Measurements from ENCODE around the gene LYZL6.

LYZL6 gene, protein sequence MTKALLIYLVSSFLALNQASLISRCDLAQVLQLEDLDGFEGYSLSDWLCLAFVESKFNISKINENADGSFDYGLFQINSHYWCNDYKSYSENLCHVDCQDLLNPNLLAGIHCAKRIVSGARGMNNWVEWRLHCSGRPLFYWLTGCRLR

DNA sequence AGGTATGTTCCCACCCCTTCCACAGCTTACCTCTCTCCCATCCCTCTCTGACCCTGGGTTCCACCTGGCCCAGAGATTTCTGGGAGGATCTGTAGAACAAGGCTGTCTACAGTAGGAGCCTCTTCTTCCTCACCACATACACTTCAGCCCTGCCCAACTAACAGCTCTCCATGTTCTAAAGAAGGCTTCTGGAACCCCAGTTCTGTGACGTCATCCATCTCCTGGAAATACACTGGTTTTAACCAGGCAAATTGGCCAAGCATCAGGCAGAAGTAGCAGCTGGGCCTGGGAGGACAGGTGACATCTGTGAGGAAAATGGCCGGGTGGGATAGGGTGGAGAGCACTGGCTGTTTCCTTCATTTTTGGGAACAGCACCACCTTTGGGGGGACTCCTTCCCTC is at the start of gene LYZL6:
Gene LYZL6, minus strand, starts transcription at position 177 of the 400 bp plus-strand sequence. CDS start 4,357 bp downstream, outside the sequence.
- no peak for DNase-seq

GRCh38 chr17:35991075-35991474 is 47.6 kb upstream of the LYZL6 start:
- no peak for DNase-seq

DNA sequence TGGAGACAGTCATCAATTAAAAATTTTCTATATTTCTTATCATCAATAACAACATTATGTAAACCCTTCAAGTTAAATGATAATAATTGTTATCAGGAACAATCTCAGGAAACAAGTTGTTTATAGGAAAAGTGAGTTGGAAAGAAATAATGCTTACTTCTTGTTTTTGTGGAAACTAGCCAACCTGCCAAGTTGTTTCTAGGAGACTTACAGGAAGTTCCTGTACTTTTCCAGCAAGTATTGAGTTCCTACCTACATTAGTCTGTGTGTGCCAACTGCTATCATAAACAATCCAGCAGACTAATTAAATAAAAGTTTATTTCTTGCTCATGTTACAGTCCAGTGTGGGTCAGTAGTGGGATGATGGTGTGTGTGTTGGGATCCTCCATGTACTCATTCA is 44.7 kb upstream of the LYZL6 start:
- no peak for DNase-seq

GRCh38 chr17:35986643-35987042 is 43.1 kb upstream of the LYZL6 start, which contains the start of gene CCL14:
Gene CCL14 (minus strand): TSS chr17:35986729. CDS start chr17:35986649, 80 bp downstream.
- DNase-seq, result no peak

DNA sequence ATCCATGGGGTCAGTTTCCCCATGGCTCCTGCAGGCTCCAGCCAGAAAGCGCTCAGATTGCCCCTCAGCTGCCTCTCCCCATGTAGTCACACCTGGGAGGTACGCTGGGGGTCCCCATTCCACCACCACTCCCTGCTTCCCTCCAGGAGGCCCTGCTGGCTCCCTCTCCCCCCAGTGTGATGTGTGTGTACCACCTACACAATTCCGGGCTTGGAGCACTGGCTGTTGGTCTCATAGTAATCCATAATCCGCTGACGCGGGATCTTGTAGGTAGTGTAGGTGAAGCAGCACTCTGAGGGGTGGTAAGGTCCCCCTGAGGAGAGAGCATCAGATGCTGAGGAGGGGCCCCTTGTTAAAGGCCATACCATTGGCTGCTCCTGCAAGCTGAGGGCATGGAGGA is 40.6 kb upstream of the LYZL6 start:
- DNase-seq, result no peak

- no peak for DNase-seq
These were observed 39.1 kb upstream of the LYZL6 start for GRCh38 chr17:35982409-35983191.

DNA sequence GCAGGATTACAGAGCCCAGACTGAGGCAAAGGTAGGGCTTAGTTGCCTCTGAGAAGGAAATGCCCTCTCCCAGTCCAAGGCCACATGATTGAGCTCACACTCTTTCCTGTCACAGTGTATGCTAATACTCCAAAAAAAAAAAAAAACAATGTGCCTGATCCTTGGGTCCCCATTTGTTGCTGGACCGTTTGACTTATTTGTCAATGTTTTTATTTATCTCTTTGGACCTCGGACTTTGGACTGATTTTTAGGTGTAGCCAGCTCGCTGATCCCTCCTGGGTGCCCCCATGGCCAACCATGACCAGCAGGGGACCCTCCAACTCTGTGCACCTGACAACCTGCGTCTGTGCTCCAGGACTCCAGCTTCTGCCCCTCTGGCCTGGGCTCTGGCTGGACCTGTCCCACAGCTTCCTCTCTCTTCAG is 38.4 kb upstream of the LYZL6 start:
- DNase-seq, result peak in 1 of 2 experiments; percentile 27

DNA sequence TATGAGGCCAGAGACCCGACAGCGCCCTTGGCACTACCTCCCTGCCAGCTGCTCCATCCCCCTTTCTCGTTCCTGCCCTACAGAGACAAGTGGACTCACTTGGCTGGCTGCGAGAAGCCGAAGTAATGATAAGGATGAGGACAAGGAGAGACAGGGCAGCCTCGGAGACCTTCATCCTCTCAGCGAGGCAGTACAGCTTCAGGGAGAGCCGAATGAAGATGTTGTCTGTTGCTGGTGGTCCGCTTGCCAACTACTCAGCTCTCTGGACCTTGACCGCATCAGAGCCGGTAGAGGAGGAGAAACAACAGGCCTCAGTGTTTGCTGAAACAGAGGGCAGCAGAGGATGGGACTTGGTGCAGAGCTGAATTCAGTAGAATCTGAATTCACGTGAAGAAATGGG is 37.7 kb upstream of the LYZL6 start, which contains the start of gene CCL16:
Gene CCL16, minus strand, starts transcription at position 252 of the 400 bp plus-strand sequence. Its CDS starts 77 bp downstream, at position 175.
- no peak for DNase-seq

DNA sequence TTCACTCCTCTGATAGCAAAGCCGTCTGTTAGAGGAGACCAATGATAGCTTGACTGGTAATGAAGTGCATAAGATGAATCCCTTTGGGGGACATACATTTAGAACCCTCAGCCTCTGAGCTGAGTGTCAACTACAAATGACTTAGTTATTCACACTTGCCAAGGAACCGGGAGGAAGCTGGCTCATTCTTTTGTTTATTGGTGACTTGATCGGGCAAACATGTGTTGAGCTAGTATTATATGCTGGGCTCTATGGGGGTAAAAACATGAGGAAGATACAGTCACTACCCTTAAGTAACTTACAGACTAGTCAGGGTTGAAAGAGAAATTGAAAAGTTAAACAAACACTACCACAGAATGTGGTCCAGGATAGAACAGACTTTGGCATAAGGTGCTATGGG is 34.8 kb upstream of the LYZL6 start:
- no peak for DNase-seq

DNA sequence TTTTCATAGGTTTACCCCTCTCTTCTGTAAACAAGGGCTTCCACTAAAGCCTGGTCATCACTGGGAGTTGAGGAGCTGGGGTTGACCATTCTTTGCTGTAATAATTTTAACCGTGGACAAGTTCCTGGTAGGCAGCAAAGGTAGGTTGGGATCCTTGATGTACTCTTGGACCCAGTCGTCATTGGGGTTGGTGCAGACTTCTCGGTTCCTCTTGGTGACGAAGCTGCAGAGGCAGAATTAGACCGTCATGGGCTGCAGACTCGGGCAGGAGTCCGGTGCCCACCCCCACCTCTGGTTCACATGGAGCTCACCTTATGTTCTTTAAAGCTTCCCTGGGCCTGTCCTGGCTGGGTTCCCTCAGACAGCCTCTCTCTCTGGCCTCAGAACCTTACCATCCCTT is 34.0 kb upstream of the LYZL6 start:
- no peak for DNase-seq

DNA sequence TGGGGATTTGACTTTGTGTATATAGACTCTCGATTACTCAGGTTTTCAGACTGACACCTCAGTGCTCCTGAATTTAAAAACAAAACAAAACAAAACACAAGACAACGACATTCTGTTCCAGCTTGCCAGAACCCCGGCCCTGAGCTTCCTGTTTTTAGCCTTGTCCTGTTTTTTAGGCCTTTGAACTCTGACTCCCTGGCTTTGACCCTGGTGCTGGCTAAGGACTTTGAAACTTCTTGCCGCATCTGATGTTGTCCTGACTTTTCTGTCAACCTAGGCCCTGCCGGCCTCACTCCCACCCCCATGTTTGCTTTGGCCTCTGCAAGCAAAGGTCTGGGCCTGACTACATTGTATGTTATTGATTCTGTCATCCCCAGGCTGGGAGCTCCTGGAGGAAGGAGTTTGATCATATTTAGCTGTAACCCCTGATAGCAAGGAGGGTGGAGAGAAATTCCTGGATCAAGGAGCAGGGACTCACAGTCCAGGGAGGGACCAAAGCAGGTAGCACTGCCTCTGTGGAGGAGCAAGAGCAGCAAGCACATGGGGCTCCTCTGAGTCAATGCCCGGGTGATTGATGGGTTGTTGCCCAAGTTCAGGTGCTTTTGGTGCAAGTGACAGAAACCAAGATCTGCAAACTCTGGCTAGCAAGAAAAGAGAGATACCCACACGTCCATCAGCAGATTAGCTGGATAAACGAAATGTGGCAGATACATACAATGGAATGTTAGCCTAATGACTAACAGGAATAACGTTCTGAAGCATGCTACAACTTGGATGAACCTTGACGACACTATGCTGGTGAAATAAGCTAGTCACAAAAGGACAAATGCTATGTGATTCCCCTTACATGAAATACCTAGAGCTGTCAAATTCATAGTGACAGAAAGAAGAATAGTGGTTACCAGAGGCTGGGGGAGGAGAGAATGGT is 30.1 kb upstream of the LYZL6 start:
- no peak for DNase-seq

DNA sequence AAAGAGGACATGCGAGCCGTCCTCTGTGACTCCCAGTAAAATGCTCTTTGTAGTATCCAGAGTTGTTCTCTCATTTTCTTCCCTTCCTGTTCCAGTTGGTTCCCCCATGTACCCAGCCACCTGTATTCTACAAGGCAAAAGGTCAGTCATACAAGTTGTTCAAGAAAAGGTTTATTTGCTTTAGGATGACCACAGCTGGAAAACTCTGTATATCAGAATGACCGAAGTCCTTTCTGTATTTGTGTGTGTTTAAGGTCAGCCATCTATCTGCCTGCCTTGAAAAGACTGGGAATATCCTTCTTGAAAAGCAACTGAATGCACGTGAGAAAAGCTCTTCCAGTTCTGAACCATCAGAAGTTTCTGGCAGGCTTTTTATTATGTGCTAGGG is 29.4 kb upstream of the LYZL6 start:
- DNase-seq, result no peak

- DNase-seq, result no peak
These were observed 29.0 kb upstream of the LYZL6 start for GRCh38 chr17:35972535-35972934.

DNA sequence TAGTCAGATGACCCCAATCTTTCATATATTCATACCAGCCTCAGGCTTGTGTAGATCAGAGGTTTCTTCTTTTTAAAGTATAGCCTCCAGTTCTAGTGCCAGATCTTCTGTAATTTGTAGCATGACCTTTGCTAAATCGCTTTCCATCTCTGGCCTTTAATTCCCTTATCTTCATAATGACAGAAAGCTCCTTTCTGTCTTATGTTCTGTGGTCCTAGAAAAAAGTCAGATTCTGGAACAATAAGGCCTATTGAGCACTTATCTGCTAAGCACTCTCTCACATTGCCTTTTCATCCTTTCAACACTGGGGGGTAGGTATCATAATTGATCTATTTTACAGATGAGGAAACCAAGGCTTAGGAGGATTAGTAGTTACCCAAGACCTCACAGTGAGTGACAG is 28.6 kb upstream of the LYZL6 start:
- DNase-seq, result no peak

GRCh38 chr17:35969558-35970380 is 26.3 kb upstream of the LYZL6 start:
- DNase-seq, result peak; percentile 61 to 87

DNA sequence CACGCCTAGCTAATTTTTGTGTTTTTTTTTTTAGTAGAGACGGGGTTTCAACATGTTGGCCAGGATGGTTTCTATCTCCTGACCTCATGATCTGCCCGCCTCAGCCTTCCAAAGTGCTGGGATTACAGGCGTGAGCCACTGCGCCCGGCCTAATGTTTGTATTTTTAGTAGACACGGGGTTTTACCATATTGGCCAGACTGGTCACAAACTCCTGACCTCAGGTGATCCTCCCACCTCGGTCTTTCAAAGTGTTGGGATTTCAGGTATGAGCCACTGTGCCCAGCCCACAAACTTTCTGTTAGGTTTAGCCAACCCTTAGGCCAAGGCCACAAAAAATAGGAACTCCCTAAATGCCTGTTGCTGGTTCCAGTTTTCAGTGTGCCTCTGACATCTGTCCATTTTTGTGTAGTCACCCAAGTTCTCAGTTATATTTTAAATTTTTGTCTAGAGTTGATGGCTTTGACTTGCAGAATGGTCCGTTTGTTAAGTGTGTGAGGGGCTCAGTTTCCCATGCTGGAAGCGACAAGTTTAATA is 25.1 kb upstream of the LYZL6 start:
- no peak for DNase-seq

GRCh38 chr17:35965272-35965671 is 21.8 kb upstream of the LYZL6 start:
- DNase-seq, result no peak

DNA sequence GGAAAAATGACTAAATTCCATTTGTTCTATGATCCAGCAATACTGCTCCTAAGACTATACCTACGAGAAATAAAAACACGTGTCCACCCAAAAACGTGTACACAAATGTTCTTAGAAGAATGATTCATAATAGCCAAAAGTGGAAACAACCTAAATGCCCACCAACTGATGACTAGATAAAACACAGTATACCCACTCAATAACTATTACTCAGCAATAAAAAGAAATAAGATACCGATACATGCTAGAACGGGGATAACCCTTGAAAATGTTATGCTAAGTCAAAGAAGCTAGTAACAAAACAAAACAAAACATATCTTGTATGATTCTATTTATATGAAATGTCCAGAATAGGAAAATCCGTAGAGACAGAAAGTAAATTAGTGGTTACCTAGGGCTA is 20.1 kb upstream of the LYZL6 start:
- DNase-seq, result no peak

DNA sequence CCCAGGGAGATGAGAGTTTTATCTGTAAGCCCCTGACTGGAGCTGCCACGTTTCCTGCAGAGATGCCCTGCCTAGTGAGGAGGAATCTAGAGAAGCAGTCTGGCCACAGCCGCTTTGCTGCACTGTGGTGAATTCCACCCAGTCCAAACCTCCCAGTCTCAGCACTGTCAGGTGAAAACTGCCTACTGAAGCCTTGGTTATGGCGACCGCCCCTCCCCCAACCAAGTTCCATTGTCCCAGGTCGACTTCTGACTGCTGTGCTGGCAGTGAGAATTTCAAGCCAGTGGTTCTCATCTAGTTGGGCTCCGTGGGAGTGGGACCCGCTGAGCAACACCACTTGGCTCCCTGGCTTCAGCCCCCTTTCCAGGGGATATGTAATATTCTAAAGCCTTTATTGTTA is 10.2 kb upstream of the LYZL6 start:
- no peak for DNase-seq

DNA sequence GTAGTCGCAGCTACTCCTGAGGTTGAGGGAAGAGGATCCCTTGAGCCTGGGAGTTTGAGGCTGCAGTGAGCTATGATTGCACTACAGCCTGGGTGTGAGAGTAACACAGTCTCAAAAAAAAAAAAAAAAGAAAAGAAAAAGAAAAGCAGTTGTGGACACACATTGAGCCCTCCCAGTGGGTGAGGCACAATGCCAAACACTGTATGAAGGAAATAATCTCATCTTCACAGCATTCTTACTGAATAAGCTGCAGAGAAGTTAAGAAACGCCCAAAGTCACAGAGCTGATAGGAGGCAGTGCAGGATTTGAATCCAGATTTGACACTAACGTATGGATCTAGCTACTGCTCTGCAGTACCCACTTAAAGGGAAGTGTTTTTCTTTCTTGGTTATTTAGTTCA is 5.9 kb upstream of the LYZL6 start:
- no peak for DNase-seq

- DNase-seq, result no peak
These were observed 4.6 kb upstream of the LYZL6 start for GRCh38 chr17:35948092-35948491.

- peak; percentile 31 to 80 for DNase-seq
These were observed 3.7 kb upstream of the LYZL6 start for GRCh38 chr17:35947156-35947585.
